Smooth muscle cell (in vitro differentiated cells): ENCODE measurements around the gene CALCOCO2. TPM values are rescaled to one million over a fixed set of nuclear protein-coding genes. Genes with fewer than 3 reads are reported as not detected.

Source experiments
- DNase-seq: peaks from one replicate; lab custom pipeline; 2025; ENCODE audit not compliant: unreplicated experiment; lab: John Stamatoyannopoulos, UW
- H2AFZ ChIP-seq: fragments of 200-600 bp; sonication (generic); 2 replicates; pipeline ENCODE4 v1.6.0; 2016; ENCODE audit warnings: antibody characterized with exemption, low read depth, mild to moderate bottlenecking
- H3F3A ChIP-seq: fragments of 200-600 bp; sonication (generic); 2 replicates; pipeline ENCODE4 v1.6.0; 2017; ENCODE audit warnings: antibody characterized with exemption, low read depth
- H3K27ac ChIP-seq: fragments of 200-600 bp; sonication (generic); 2 replicates; pipeline ENCODE4 v1.5.1; 2016; ENCODE audit warnings: low read depth, mild to moderate bottlenecking
- H3K27me3 ChIP-seq: fragments of 200-600 bp; sonication (generic); 2 replicates; pipeline ENCODE4 v1.6.1; 2016; ENCODE audit warnings: low read depth, mild to moderate bottlenecking
- H3K36me3 ChIP-seq: fragments of 200-600 bp; sonication (generic); 2 replicates; pipeline ENCODE4 v1.5.1; 2016; ENCODE audit warnings: low read depth
- H3K4me1 ChIP-seq: fragments of 200-600 bp; sonication (generic); 2 replicates; pipeline ENCODE4 v1.5.1; 2016; ENCODE audit warnings: low read depth
- H3K4me2 ChIP-seq: fragments of 200-600 bp; sonication (generic); 2 replicates; pipeline ENCODE4 v1.6.0; 2016; ENCODE audit warnings: mild to moderate bottlenecking
- H3K4me3 ChIP-seq: fragments of 200-600 bp; sonication (generic); 2 replicates; pipeline ENCODE4 v1.5.1; 2016; ENCODE audit warnings: mild to moderate bottlenecking
- H3K79me2 ChIP-seq: fragments of 200-600 bp; sonication (generic); 2 replicates; pipeline ENCODE4 v1.6.0; 2016; ENCODE audit warnings: low read depth, mild to moderate bottlenecking
- H3K9ac ChIP-seq: fragments of 200-600 bp; sonication (generic); 2 replicates; pipeline ENCODE4 v1.6.0; 2016; ENCODE audit warnings: low read depth
- H3K9me3 ChIP-seq: fragments of 200-600 bp; sonication (generic); replicated peaks from 2 replicates; pipeline ENCODE4 v1.5.1; 2016; ENCODE audit warnings: low read depth
- H4K20me1 ChIP-seq: fragments of 200-600 bp; sonication (generic); 2 replicates; pipeline ENCODE4 v1.6.0; 2016; ENCODE audit warnings: low read depth
- CTCF ChIP-seq: fragments of 200-600 bp; sonication (generic); IDR thresholded peaks from 2 replicates; pipeline ENCODE4 v1.5.1; 2017; ENCODE audit warnings: borderline replicate concordance, mild to moderate bottlenecking, antibody characterized with exemption; ENCODE audit not compliant: insufficient read depth, poor library complexity, severe bottlenecking
- WGBS: methylation state at CpG from one replicate; pipeline ENCODE4 v1.1.7; 2016; ENCODE audit warnings: low lambda C conversion rate; 5-methylcytosine and 5-hydroxymethylcytosine counted together
- polyA plus RNA-seq: library from polyadenylated mRNA; unstranded; fragments of >200 nt; fragmentation: Nextera tagmentation; extraction: Ambion mirVana; gene quantifications from 2 replicates; pipeline ENCODE4 v1.2.1, GENCODE V29; 2016
- total RNA-seq: library from RNA; depleted of rRNA; stranded (reverse); fragments of >200 nt; gene quantifications from 2 replicates; pipeline ENCODE4 v1.2.3, GENCODE V29; 2014

CALCOCO2 gene
- total and polyA plus RNA-seq, 2 experiments from 2014 or later = 52.5 to 55.7 TPM

GRCh38 chr17:48816438-48816773 lies 14.4 kb upstream of the CALCOCO2 start:
- peak overlapping the region; percentile 77 for H2AFZ ChIP-seq
- no peak for DNase-seq
- no peaks in the 10 kb centered on the region for H3K36me3 ChIP-seq
- no peaks in the 10 kb centered on the region for H3K79me2 ChIP-seq
- no peaks in the 10 kb centered on the region for H4K20me1 ChIP-seq
- 6% methylated on average over 7 of the region's 7 CpGs for whole genome bisulfite sequencing
- H3K27me3 ChIP-seq = peaks cover 24% of the 10 kb centered on the region
- H3K9me3 ChIP-seq = no peaks in the 10 kb centered on the region
- TF ChIP-seq CTCF = no peak
- H3K27ac ChIP-seq = no peak overlapping the region
- H3K9ac ChIP-seq = no peak overlapping the region
- H3F3A ChIP-seq = no peaks in the 10 kb centered on the region
- H3K4me3 ChIP-seq = peak overlapping the region; percentile 51
- peaks cover 16% of the 10 kb centered on the region for H3K4me1 ChIP-seq
- H3K4me2 ChIP-seq = peak overlapping the region; percentile 85

GRCh38 chr17:48816774-48817590 lies 13.9 kb upstream of the CALCOCO2 start, which contains the start of gene TTLL6:
Gene TTLL6 (minus strand): TSS chr17:48817229. CDS start chr17:48817072, 157 bp downstream.
- Histone ChIP-seq H3K36me3 (no peaks in the 10 kb centered on the region), H3K9ac (no peak within 1 kb of the TSS)

GRCh38 chr17:48818361-48818841 lies 12.4 kb upstream of the CALCOCO2 start:
- no peak overlapping the region for H2AFZ ChIP-seq
- no peaks in the 10 kb centered on the region for H3K79me2 ChIP-seq
- H3K36me3 ChIP-seq = no peaks in the 10 kb centered on the region
- H3K4me2 ChIP-seq = no peak overlapping the region
- H3F3A ChIP-seq = no peaks in the 10 kb centered on the region
- 34% methylated on average over 9 of the region's 9 CpGs for WGBS
- DNase-seq = no peak
- no peak overlapping the region for H3K4me3 ChIP-seq
- no peak for TF ChIP-seq CTCF
- peaks cover 16% of the 10 kb centered on the region for H3K4me1 ChIP-seq
- H3K27me3 ChIP-seq = peaks cover 15% of the 10 kb centered on the region
- H3K9me3 ChIP-seq = no peaks in the 10 kb centered on the region
- H4K20me1 ChIP-seq = no peaks in the 10 kb centered on the region
- H3K9ac ChIP-seq = no peak overlapping the region
- H3K27ac ChIP-seq = no peak overlapping the region

More at GRCh38 chr17:48816774-48817590, 13.9 kb upstream of the CALCOCO2 start, which contains the start of gene TTLL6:
- Histone ChIP-seq H3F3A (no peaks in the 10 kb centered on the region), H3K9me3 (no peaks in the 10 kb centered on the region), H2AFZ (peak within 1 kb of the TSS; percentile 77), H3K4me1 (peaks cover 16% of the 10 kb centered on the region), H3K79me2 (no peaks in the 10 kb centered on the region), H3K27ac (no peak within 1 kb of the TSS), H4K20me1 (no peaks in the 10 kb centered on the region), H3K4me3 (peak within 1 kb of the TSS; percentile 51), H3K27me3 (peaks cover 24% of the 10 kb centered on the region), H3K4me2 (peak within 1 kb of the TSS; percentile 85)
- DNase-seq = peak; percentile 48
- TF ChIP-seq CTCF = no peak
- 3% methylated on average over 57 of the region's 64 CpGs for WGBS
